Activated CD4-positive, CD25-positive, alpha-beta regulatory T cell treated with anti-CD3 and anti-CD28 coated beads, Interleukin-2, amount 50 U/mL, for 24 hours (primary cell): Measurements from ENCODE around the gene ARX.
A peak's percentile ranks its signal among the peaks of the same experiment; 100 is the strongest.

Experiments
- ATAC-seq, 2 donors: fragments of 150-1000 bp; cut with Tn5 transposase; one replicate each; pipeline ENCODE4 v1.10.0; 2021; ENCODE audit warnings: mild to moderate bottlenecking in 1 of 2, moderate library complexity in 1 of 2

Gene ARX

GRCh38 chrX:25015486-25016360 is at the start of gene ARX:
ARX (minus strand) TSS chrX:25015965; CDS start chrX:25015737, 228 bp downstream.
- ATAC-seq = peak; percentile 55 to 66

GRCh38 chrX:25059273-25059672 is 43.5 kb upstream of the ARX start:
- ATAC-seq = no peak

- no peak for ATAC-seq
Measured at GRCh38 chrX:25052798-25053534, 37.2 kb upstream of the ARX start.

GRCh38 chrX:25049971-25050370 is 34.2 kb upstream of the ARX start:
- no peak for ATAC-seq

GRCh38 chrX:25049357-25049756 is 33.6 kb upstream of the ARX start:
- no peak for ATAC-seq

- ATAC-seq = no peak
Measured at GRCh38 chrX:25048178-25048577, 32.4 kb upstream of the ARX start.

GRCh38 chrX:25043192-25043591 is 27.4 kb upstream of the ARX start:
- no peak for ATAC-seq

GRCh38 chrX:25039036-25039435 is 23.3 kb upstream of the ARX start:
- ATAC-seq = no peak

- no peak for ATAC-seq
Measured at GRCh38 chrX:25034889-25035288, 19.1 kb upstream of the ARX start.

- ATAC-seq = no peak
Measured at GRCh38 chrX:25029288-25029825, 13.6 kb upstream of the ARX start.

GRCh38 chrX:25028726-25029125 is 13.0 kb upstream of the ARX start:
- no peak for ATAC-seq

GRCh38 chrX:25026576-25026975 is 10.8 kb upstream of the ARX start:
- no peak for ATAC-seq

GRCh38 chrX:25025615-25026014 is 9.8 kb upstream of the ARX start:
- no peak for ATAC-seq

- ATAC-seq = no peak
Measured at GRCh38 chrX:25023908-25024307, 8.1 kb upstream of the ARX start.

GRCh38 chrX:25022499-25023325 is 6.9 kb upstream of the ARX start:
- ATAC-seq = no peak

GRCh38 chrX:25020905-25021449 is 5.2 kb upstream of the ARX start:
- peak; percentile 46 to 56 for ATAC-seq

- ATAC-seq = peak in 1 of 2 donors; percentile 20
Measured at GRCh38 chrX:25020391-25020904, 4.7 kb upstream of the ARX start.

- ATAC-seq = no peak
Measured at GRCh38 chrX:25019707-25020390, 4.1 kb upstream of the ARX start.

GRCh38 chrX:25018682-25019081 is 2.9 kb upstream of the ARX start:
- no peak for ATAC-seq

- no peak for ATAC-seq
Measured at GRCh38 chrX:25017667-25018247, 2.0 kb upstream of the ARX start.

GRCh38 chrX:25016938-25017598 is 1.3 kb upstream of the ARX start:
- no peak for ATAC-seq
